Measurements from ENCODE around the gene TTBK1. TPM values are rescaled to one million over a fixed set of nuclear protein-coding genes. Genes with fewer than 3 reads are reported as not detected.

TTBK1 gene
- total RNA-seq, 4 donors from 2014 or later, result not detected

DNA sequence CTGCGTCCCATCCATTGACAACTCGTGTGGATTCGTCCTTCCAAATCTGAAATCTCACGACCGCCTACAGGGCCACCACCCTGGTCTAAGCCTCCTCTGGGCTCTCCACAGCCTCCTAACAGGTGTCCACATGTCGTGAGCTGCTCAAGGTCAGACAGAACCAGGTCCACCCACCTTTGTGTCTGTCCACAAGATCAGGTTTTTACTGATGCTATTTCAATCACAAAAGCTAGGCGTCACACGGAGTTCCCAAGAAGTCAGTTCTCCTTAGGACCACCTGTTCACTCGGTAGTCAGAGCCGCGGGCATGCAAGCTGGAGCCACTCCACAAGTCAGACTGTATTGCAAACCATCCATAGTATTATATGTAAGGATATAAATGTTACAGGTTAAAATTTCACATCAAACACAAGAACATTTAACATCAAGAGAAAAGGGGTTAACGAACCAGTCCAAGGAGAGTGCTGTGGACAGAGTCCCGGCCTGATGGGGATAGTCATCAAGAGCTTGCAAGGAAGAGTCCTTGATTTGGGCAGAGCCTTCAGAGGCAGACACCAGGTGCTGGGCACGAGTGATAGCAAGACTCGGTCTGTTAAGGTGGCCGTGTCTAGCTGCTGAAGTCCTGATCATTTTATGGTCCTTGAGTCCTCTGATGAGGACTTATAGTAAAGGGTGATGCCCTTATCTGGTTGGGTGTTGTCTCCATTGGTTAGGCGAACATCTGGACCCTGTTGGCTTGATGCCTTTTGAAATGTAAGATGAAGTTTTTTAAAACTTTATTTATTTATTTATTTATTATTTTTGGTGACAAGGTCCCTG, 13.3 kb upstream of the TTBK1 start:
- no peaks in the 10 kb centered on the region for H3K9me3 ChIP-seq
- no peak for DNase-seq (ENCODE audit: low spot score in 2 of 2)
- peak overlapping the region; percentile 50 to 78 (median 62) for H3K4me3 ChIP-seq
- H3K27me3 ChIP-seq, result no peaks in the 10 kb centered on the region
- WGBS, 2 donors, result 78 to 80% methylated on average over 17 of the region's 17 CpGs
- peaks cover 0 to 16% (median 4%) of the 10 kb centered on the region in 4 donors for H3K4me1 ChIP-seq
- H3K27ac ChIP-seq, result peak overlapping the region in 2 of 4 donors; percentile 74 to 87
- peaks cover 0 to 12% (median 0%) of the 10 kb centered on the region in 3 donors for H3K36me3 ChIP-seq
- TF ChIP-seq, protein P1, sequence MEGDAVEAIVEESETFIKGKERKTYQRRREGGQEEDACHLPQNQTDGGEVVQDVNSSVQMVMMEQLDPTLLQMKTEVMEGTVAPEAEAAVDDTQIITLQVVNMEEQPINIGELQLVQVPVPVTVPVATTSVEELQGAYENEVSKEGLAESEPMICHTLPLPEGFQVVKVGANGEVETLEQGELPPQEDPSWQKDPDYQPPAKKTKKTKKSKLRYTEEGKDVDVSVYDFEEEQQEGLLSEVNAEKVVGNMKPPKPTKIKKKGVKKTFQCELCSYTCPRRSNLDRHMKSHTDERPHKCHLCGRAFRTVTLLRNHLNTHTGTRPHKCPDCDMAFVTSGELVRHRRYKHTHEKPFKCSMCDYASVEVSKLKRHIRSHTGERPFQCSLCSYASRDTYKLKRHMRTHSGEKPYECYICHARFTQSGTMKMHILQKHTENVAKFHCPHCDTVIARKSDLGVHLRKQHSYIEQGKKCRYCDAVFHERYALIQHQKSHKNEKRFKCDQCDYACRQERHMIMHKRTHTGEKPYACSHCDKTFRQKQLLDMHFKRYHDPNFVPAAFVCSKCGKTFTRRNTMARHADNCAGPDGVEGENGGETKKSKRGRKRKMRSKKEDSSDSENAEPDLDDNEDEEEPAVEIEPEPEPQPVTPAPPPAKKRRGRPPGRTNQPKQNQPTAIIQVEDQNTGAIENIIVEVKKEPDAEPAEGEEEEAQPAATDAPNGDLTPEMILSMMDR (IDR thresholded peaks at IDR 0.05), result no peak
- TF ChIP-seq EP300 (IDR thresholded peaks at IDR 0.05), result no peak
- TF ChIP-seq POLR2A (IDR thresholded peaks at IDR 0.05), result no peak

DNA sequence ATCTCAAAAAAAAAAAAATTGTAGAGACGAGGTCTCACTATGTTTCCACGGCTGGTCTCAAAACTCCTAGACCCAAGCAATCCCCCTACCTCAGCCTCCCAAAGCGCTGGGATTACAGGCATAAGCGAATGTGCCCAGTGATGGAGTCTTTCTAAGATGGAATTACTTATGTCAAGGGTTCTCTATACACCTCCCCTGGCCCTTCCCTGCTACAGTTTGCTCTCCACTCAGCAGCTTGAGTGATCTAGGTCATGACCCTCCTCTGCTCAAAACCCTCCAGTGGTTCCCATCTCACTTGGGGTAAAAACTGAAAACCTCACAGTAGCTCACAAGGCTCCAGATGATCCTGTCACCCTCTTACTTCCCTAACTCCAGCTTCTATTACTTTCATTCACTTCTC, 12.2 kb upstream of the TTBK1 start:
- H3K27ac ChIP-seq, result no peak overlapping the region
- DNase-seq (ENCODE audit: low spot score in 2 of 2), result no peak
- peaks cover 0 to 16% (median 4%) of the 10 kb centered on the region in 4 donors for H3K4me1 ChIP-seq
- no peak overlapping the region for H3K4me3 ChIP-seq
- TF ChIP-seq EP300 (IDR thresholded peaks at IDR 0.05) (no peak), POLR2A (IDR thresholded peaks at IDR 0.05) (no peak)
- TF ChIP-seq, protein P1 (IDR thresholded peaks at IDR 0.05), result no peak
- H3K9me3 ChIP-seq, result no peaks in the 10 kb centered on the region
- H3K36me3 ChIP-seq, result peaks cover 0 to 2% (median 0%) of the 10 kb centered on the region in 3 donors
- WGBS, 2 donors, result 84 to 86% methylated on average over 4 of the region's 4 CpGs
- peaks cover 0 to under 1% of the 10 kb centered on the region in 2 donors for H3K27me3 ChIP-seq

DNA sequence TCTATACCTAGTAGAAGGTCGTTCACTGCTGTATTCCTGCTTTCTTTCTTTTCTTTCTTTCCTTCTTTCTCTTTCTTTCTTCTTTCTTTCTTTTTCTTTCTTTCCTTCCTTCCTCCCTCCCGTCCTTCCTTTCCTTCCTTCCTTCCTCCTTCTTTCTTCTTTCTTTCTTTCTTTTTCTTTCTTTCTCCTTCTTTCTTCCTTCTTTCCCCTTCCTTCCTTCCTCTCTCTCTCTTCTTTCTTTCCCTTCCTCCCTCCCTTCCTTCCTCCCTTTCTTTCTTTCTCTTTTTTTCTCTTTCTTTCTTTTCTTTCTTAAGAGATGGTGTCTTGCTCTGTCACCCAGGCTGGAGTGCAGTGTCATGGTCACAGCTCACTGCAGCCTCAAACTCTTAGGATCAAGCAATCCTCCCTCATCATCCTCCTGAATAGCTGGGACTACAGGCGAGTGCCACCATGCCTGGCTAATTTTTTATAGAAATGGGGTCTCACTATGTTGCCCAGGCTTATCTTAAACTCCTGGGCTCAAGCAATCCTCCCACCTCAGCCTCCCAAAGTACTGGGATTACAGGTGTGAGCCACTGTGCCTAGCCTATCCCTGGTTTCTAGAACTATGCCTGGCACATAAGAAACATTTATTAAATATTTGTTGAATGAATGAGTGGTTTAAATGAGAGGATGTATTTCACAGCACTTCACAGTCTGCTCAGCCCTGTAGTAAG, 11.4 kb upstream of the TTBK1 start:
- Histone ChIP-seq H3K4me3 (no peak overlapping the region), H3K27me3 (peaks cover 0 to 6% of the 10 kb centered on the region in 2 donors), H3K27ac (no peak overlapping the region), H3K4me1 (peaks cover 0 to 16% (median 4%) of the 10 kb centered on the region in 4 donors), H3K36me3 (no peaks in the 10 kb centered on the region), H3K9me3 (no peaks in the 10 kb centered on the region)
- TF ChIP-seq POLR2A (IDR thresholded peaks at IDR 0.05) (no peak), EP300 (IDR thresholded peaks at IDR 0.05) (no peak)
- TF ChIP-seq, protein P1 (IDR thresholded peaks at IDR 0.05), result no peak
- WGBS, 2 donors, result 72 to 84% methylated on average over 3 of the region's 3 CpGs
- no peak for DNase-seq (ENCODE audit: low spot score in 2 of 2)

DNA sequence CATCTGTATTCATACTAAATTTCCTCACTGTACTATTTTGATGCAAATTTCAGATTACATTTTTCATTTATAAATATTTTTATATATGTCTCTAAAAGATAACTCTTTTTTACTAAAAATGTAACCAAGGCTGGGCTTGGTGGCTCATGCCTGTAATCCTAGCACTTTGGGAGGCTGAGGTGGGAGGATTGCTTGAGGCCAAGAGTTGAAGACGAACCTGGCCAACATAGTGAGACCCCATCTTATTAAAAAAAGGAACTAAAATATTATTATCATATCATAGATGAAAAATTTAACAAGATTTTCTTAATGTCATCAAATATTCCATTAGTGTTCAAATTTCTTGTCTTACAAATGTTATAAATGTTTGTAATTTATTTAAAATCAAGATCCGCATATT, 7.4 kb upstream of the TTBK1 start:
- no peak for DNase-seq (ENCODE audit: low spot score in 2 of 2)
- Histone ChIP-seq H3K4me1 (no peaks in the 10 kb centered on the region), H3K36me3 (no peaks in the 10 kb centered on the region), H3K9me3 (peaks cover 0 to 12% (median 0%) of the 10 kb centered on the region in 4 donors), H3K27me3 (peaks cover 0 to 25% of the 10 kb centered on the region in 2 donors), H3K4me3 (no peak overlapping the region), H3K27ac (no peak overlapping the region)
- 89 to 96% methylated on average over 2 of the region's 2 CpGs for WGBS, 2 donors
- no peak for TF ChIP-seq EP300 (IDR thresholded peaks at IDR 0.05)
- TF ChIP-seq, protein P1 (IDR thresholded peaks at IDR 0.05), result no peak

DNA sequence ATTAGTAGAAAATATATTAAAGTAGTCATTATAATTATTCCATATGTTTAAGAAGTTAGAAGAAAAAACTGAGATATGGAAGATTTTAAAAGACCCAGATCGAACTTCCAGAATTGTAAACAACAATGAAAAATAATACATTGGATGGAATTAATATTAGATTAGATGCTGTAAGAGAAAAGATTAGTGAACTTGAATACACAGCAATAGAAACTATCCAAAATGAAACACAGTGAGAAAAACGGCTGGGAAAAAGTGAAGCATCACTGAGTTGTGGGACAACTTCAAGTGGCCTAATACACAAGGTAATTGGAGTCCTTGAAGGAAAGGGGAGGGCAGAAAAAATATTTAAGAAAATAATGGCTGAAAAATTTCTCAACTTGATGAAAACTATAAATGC, 4.2 kb upstream of the TTBK1 start:
- no peak overlapping the region for H3K4me3 ChIP-seq
- peaks cover 0 to 12% (median 0%) of the 10 kb centered on the region in 4 donors for H3K9me3 ChIP-seq
- H3K27me3 ChIP-seq, result peaks cover 0 to 53% of the 10 kb centered on the region in 2 donors

More for the DNA sequence above, 4.2 kb upstream of the TTBK1 start:
- Histone ChIP-seq H3K36me3 (no peaks in the 10 kb centered on the region), H3K4me1 (peaks cover 0 to 3% (median 0%) of the 10 kb centered on the region in 4 donors), H3K27ac (no peak overlapping the region)
- WGBS, 2 donors, result 65 to 73% methylated on average over 2 of the region's 2 CpGs
- TF ChIP-seq POLR2A (IDR thresholded peaks at IDR 0.05), result no peak
- TF ChIP-seq EP300 (IDR thresholded peaks at IDR 0.05), result no peak
- TF ChIP-seq, protein P1 (IDR thresholded peaks at IDR 0.05), result no peak
- DNase-seq (ENCODE audit: low spot score in 2 of 2), result no peak
